ENCODE data around the gene TCAP. TPM values are rescaled to one million over a fixed set of nuclear protein-coding genes. Genes with fewer than 3 reads are reported as not detected.

Gene TCAP
- total RNA-seq, 1 donor from 2014 or later, result 2.3 TPM

GRCh38 chr17:39715375-39716072 is 50.4 kb downstream of the TCAP start:
- H3K9me3 Mint-ChIP-seq, result no peaks in the 10 kb centered on the region
- H3K27ac Mint-ChIP-seq, result no peak overlapping the region
- peaks cover 22% of the 10 kb centered on the region for H3K36me3 Mint-ChIP-seq
- TF ChIP-seq CTCF (IDR thresholded peaks at IDR 0.05; ENCODE audit: unreplicated experiment), result no peak
- H3K4me1 Mint-ChIP-seq, result no peaks in the 10 kb centered on the region
- no peaks in the 10 kb centered on the region for H3K27me3 Mint-ChIP-seq (ENCODE audit: low read depth)
- DNase-seq (ENCODE audit: low spot score in 2 of 2, unreplicated experiment in 2 of 2), result no peak
- no peak overlapping the region for H3K4me3 Mint-ChIP-seq

Other genes starting within 250 kb of the TCAP start
- gene MED1, start 214.1 kb upstream of the TCAP start, total RNA-seq, result 43.9 to 47.3 TPM (median 44.4 TPM) in 3 replicates
- 91.5 to 93.4 TPM (median 93.1 TPM) in 3 replicates for gene CDK12, start 203.9 kb upstream of the TCAP start, total RNA-seq
- 0.09 TPM in 1 of 3 replicates, not detected in the others for gene NEUROD2, start 57.4 kb upstream of the TCAP start, total RNA-seq
- gene PPP1R1B, start 38.4 kb upstream of the TCAP start, total RNA-seq, result 0.58 to 0.75 TPM (median 0.75 TPM) in 3 replicates
- 55.6 to 56.6 TPM (median 56.2 TPM) in 3 replicates for gene STARD3, start 28.2 kb upstream of the TCAP start, total RNA-seq
- gene PNMT, start 3.1 kb downstream of the TCAP start, total RNA-seq, result 1.7 to 2.1 TPM (median 1.7 TPM) in 3 replicates
- 36.8 to 39.1 TPM (median 37.1 TPM) in 3 replicates for gene PGAP3, start 22.7 kb downstream of the TCAP start, total RNA-seq
- gene ERBB2, start 34.7 kb downstream of the TCAP start, total RNA-seq, result 141 to 146 TPM (median 142 TPM) in 3 replicates
- 35.3 to 35.9 TPM (median 35.3 TPM) in 3 replicates for gene MIEN1, start 65.2 kb downstream of the TCAP start, total RNA-seq
- 44.6 to 53.3 TPM (median 46.4 TPM) in 3 replicates for gene GRB7, start 72.6 kb downstream of the TCAP start, total RNA-seq
- gene IKZF3, start 199.0 kb downstream of the TCAP start, total RNA-seq, result 0.58 to 0.75 TPM (median 0.67 TPM) in 3 replicates
- not detected in 3 replicates for gene ZPBP2, start 202.9 kb downstream of the TCAP start, total RNA-seq

Measured in mesothelial cell of epicardium (in vitro differentiated cells).